NCI-H748 treated with DMSO at 0.1 percent for 48 hours (cell line): Measurements from ENCODE around the gene MDM2.
"Not testable (repeated sequence)": the region's sequence is repeated elsewhere in the genome, so short reads cannot be mapped to it uniquely, and the experiment has no call there.

ENCODE experiments used
- DNase-seq: peaks from one replicate; lab custom pipeline; 2025; lab: John Stamatoyannopoulos, UW

The MDM2 gene

GRCh38 chr12:68827895-68828671 is 20.1 kb downstream of the MDM2 start:
- DNase-seq, result no peak

- DNase-seq, result no peak
Measured at GRCh38 chr12:68828672-68829068, 20.7 kb downstream of the MDM2 start.

GRCh38 chr12:68831272-68831671 is 23.3 kb downstream of the MDM2 start:
- no peak for DNase-seq

- DNase-seq, result no peak
Measured at GRCh38 chr12:68831751-68832503, 23.9 kb downstream of the MDM2 start.

GRCh38 chr12:68832504-68832867 is 24.5 kb downstream of the MDM2 start:
- DNase-seq, result no peak

GRCh38 chr12:68833508-68833907 is 25.5 kb downstream of the MDM2 start:
- DNase-seq, result no peak

- no peak for DNase-seq
Measured at GRCh38 chr12:68835333-68835908, 27.4 kb downstream of the MDM2 start.

GRCh38 chr12:68837215-68837614 is 29.2 kb downstream of the MDM2 start:
- DNase-seq, result no peak

- no peak for DNase-seq
Measured at GRCh38 chr12:68838046-68838886, 30.3 kb downstream of the MDM2 start.

- DNase-seq, result no peak
Measured at GRCh38 chr12:68839183-68840147, 31.5 kb downstream of the MDM2 start.

GRCh38 chr12:68841175-68841574 is 33.2 kb downstream of the MDM2 start:
- DNase-seq, result not testable (repeated sequence)

GRCh38 chr12:68841717-68842116 is 33.7 kb downstream of the MDM2 start:
- DNase-seq, result no peak

GRCh38 chr12:68842123-68842522 is 34.1 kb downstream of the MDM2 start:
- DNase-seq, result no peak

GRCh38 chr12:68842784-68843567 is 35.0 kb downstream of the MDM2 start:
- DNase-seq, result no peak

- DNase-seq, result no peak
Measured at GRCh38 chr12:68844318-68844745, 36.4 kb downstream of the MDM2 start.

GRCh38 chr12:68844788-68845695 is 37.1 kb downstream of the MDM2 start:
- DNase-seq, result no peak

GRCh38 chr12:68846811-68847210 is 38.8 kb downstream of the MDM2 start:
- no peak for DNase-seq

- DNase-seq, result no peak
Measured at GRCh38 chr12:68850390-68850789, 42.4 kb downstream of the MDM2 start.
